H1 (cell line): ENCODE measurements around the gene CUX1.

Source experiments
- BACH1 ChIP-seq: IDR thresholded peaks from 2 replicates; pipeline ENCODE4 v1.6.1; 2012; ENCODE audit warnings: low read length, improper control_type of control experiment
- RBBP5 ChIP-seq: IDR thresholded peaks from 2 replicates; pipeline ENCODE4 v1.7.1; 2012; ENCODE audit warnings: low read depth, mild to moderate bottlenecking, inconsistent platforms, low read length, moderate library complexity, borderline replicate concordance

GRCh38 chr7:101879565-101879964, 62.1 kb downstream of the CUX1 start:
- no peak for TF ChIP-seq RBBP5
- no peak for TF ChIP-seq BACH1
